ENCODE measurements around the gene PRSS2. TPM values are rescaled to one million over a fixed set of nuclear protein-coding genes. Genes with fewer than 3 reads are reported as not detected.

Gene PRSS2
- total RNA-seq, 1 experiment from 2014 or later: 9.3 TPM

GRCh38 chr7:142812437-142813215 is 41.9 kb downstream of the PRSS2 start:
- no peaks in the 10 kb centered on the region for H3K9me3 ChIP-seq
- no peak overlapping the region for H3K4me3 ChIP-seq (ENCODE audit: low read depth, low read length)
- TF ChIP-seq CTCF (IDR thresholded peaks at IDR 0.05; ENCODE audit: insufficient read depth in 1 of 2, low read depth in 1 of 2, low read length in 1 of 2, severe bottlenecking in 1 of 2, unreplicated experiment in 1 of 2): no peak
- no peaks in the 10 kb centered on the region for H3K27me3 ChIP-seq (replicated peaks; ENCODE audit: control insufficient read depth, insufficient read depth, low read length)
- DNase-seq: no peak
- H3K36me3 Mint-ChIP-seq (ENCODE audit: insufficient read depth, unreplicated experiment): no peaks in the 10 kb centered on the region
- no peaks in the 10 kb centered on the region for H3K27me3 Mint-ChIP-seq (ENCODE audit: insufficient read depth, unreplicated experiment)
- intact Hi-C loops (cut with micrococcal nuclease; ENCODE audit: unreplicated experiment): loop anchor here (1.0 kb wide), 2 partner anchors 42 to 54 kb away; no protein-coding TSS in a partner anchor
- POLR2A ChIA-PET: no interaction called here
- TSS peak; percentile 29 for BruUV-seq (replicated peaks)
- H3K4me3 Mint-ChIP-seq (ENCODE audit: unreplicated experiment): no peak overlapping the region
- H3K4me1 Mint-ChIP-seq (ENCODE audit: low read depth, unreplicated experiment): peaks cover 35% of the 10 kb centered on the region
- peaks cover 27% of the 10 kb centered on the region for H3K4me1 ChIP-seq
- H3K36me3 ChIP-seq (ENCODE audit: control insufficient read depth, insufficient read depth, low read length): no peaks in the 10 kb centered on the region
- no peaks in the 10 kb centered on the region for H3K9me3 Mint-ChIP-seq (ENCODE audit: unreplicated experiment)
- peak overlapping the region; percentile 91 for H3K27ac Mint-ChIP-seq (ENCODE audit: unreplicated experiment)
- CTCF ChIA-PET: interaction anchor here (0.8 to 1.7 kb wide), 13 partner anchors 26 to 533 kb away, joined by 3 to 25 read pairs (median 4); no protein-coding TSS in a partner anchor

DNA sequence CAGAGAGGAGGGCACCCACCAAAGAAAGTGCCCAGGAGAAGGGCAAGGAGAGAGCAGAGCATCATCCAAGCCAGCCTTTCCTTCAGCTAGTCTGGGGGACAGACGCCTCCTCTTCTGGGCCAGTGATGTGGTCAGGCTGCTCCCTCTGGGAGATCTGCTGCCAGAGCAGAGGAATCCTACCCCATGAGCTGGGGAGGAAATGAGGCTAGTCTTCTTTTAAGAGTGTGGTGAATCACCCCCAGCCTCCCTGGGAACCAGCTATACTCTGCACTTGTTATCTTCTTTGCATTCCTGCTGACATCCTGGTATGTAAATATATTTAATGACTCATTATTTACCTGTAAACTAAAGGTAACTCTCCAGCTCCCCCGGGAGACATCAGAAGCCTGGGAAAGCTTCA is 42.5 kb downstream of the PRSS2 start:
- H3K27ac Mint-ChIP-seq (ENCODE audit: unreplicated experiment): peak overlapping the region; percentile 91
- H3K4me1 Mint-ChIP-seq (ENCODE audit: low read depth, unreplicated experiment): peaks cover 31% of the 10 kb centered on the region
- ChIA-PET POLR2A (no interaction called here), CTCF (interaction anchor here (0.8 to 1.5 kb wide), 12 partner anchors 27 to 532 kb away, joined by 3 to 14 read pairs (median 4); no protein-coding TSS in a partner anchor)
- H3K4me3 Mint-ChIP-seq (ENCODE audit: unreplicated experiment): peak overlapping the region; percentile 48
- no peaks in the 10 kb centered on the region for H3K27me3 Mint-ChIP-seq (ENCODE audit: insufficient read depth, unreplicated experiment)
- H3K36me3 Mint-ChIP-seq (ENCODE audit: insufficient read depth, unreplicated experiment): no peaks in the 10 kb centered on the region
- H3K9me3 Mint-ChIP-seq (ENCODE audit: unreplicated experiment): no peaks in the 10 kb centered on the region
- TF ChIP-seq CTCF (IDR thresholded peaks at IDR 0.05; ENCODE audit: insufficient read depth in 1 of 2, low read depth in 1 of 2, low read length in 1 of 2, severe bottlenecking in 1 of 2, unreplicated experiment in 1 of 2): no peak
- peak; percentile 79 to 83 for DNase-seq
- no TSS peak for BruUV-seq (replicated peaks)
- no peak overlapping the region for H3K4me3 ChIP-seq (ENCODE audit: low read depth, low read length)
- H3K4me1 ChIP-seq: peaks cover 27% of the 10 kb centered on the region
- intact Hi-C loops (cut with micrococcal nuclease; ENCODE audit: unreplicated experiment): loop anchor here (1.0 kb wide), 2 partner anchors 41 to 53 kb away; no protein-coding TSS in a partner anchor
- no peaks in the 10 kb centered on the region for H3K9me3 ChIP-seq
- no peaks in the 10 kb centered on the region for H3K27me3 ChIP-seq (replicated peaks; ENCODE audit: control insufficient read depth, insufficient read depth, low read length)
- H3K36me3 ChIP-seq (ENCODE audit: control insufficient read depth, insufficient read depth, low read length): no peaks in the 10 kb centered on the region

DNA sequence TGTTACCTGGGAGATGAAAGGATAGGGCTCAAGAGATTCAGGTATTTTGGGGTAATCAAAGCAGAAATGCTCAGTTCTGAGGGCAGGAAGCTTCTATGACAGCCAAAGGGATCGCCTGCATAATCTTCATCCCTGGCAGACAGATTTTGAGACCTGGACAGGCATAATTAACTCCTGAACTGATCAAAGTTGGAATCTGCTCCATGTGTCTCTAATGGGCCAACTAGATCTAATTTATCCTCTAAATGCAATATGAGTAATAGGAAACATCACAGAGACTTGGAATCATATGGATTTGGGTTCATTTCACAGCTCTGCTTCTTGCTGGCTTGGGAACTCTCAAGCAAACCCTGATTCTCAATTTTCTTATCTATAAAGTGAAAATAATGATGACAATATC is 42.9 kb downstream of the PRSS2 start:
- Mint-ChIP-seq H3K9me3 (ENCODE audit: unreplicated experiment) (peaks cover 1% of the 10 kb centered on the region), H3K27ac (ENCODE audit: unreplicated experiment) (peak overlapping the region; percentile 91), H3K4me1 (ENCODE audit: low read depth, unreplicated experiment) (peaks cover 27% of the 10 kb centered on the region), H3K27me3 (ENCODE audit: insufficient read depth, unreplicated experiment) (no peaks in the 10 kb centered on the region), H3K4me3 (ENCODE audit: unreplicated experiment) (peak overlapping the region; percentile 48), H3K36me3 (ENCODE audit: insufficient read depth, unreplicated experiment) (no peaks in the 10 kb centered on the region)
- ChIA-PET CTCF (interaction anchor here (0.8 to 1.5 kb wide), 12 partner anchors 27 to 532 kb away, joined by 3 to 14 read pairs (median 4); no protein-coding TSS in a partner anchor), POLR2A (no interaction called here)
- Histone ChIP-seq H3K27me3 (replicated peaks; ENCODE audit: control insufficient read depth, insufficient read depth, low read length) (no peaks in the 10 kb centered on the region), H3K9me3 (no peaks in the 10 kb centered on the region), H3K36me3 (ENCODE audit: control insufficient read depth, insufficient read depth, low read length) (no peaks in the 10 kb centered on the region), H3K4me1 (peaks cover 27% of the 10 kb centered on the region), H3K4me3 (ENCODE audit: low read depth, low read length) (no peak overlapping the region)
- no peak for DNase-seq
- no peak for TF ChIP-seq CTCF (IDR thresholded peaks at IDR 0.05; ENCODE audit: insufficient read depth in 1 of 2, low read depth in 1 of 2, low read length in 1 of 2, severe bottlenecking in 1 of 2, unreplicated experiment in 1 of 2)
- intact Hi-C loops (cut with micrococcal nuclease; ENCODE audit: unreplicated experiment): loop anchor here (1.0 kb wide), 2 partner anchors 41 to 53 kb away; no protein-coding TSS in a partner anchor
- TSS peak; percentile 41 for BruUV-seq (replicated peaks)

All from Caco-2 (cell line).